PC-3 (cell line): Measurements from ENCODE around the gene CFAP73. TPM values are rescaled to one million over a fixed set of nuclear protein-coding genes. Genes with fewer than 3 reads are reported as not detected.
A peak's percentile ranks its signal among the peaks of the same experiment; 100 is the strongest.

Experiments used
- ATAC-seq: fragments of 200-7000 bp; cut with Tn5 transposase; 2 replicates; pipeline ENCODE4 v1.9.1; 2020; ENCODE audit warnings: mild to moderate bottlenecking, moderate library complexity
- BruUV-seq: library from RNA; stranded (reverse); fragments of 400-500 nt; replicated peaks from 2 replicates; lab custom pipeline; 2021; lab: Mats Ljungman, UMichigan
- CTCF ChIA-PET: fragments of 300-600 bp; sonication (Branson Sonifier 250); formaldehyde crosslinking; loops from one replicate; lab custom pipeline; 2022; ENCODE audit warnings: antibody characterized with exemption; lab: Charles Lee
- POLR2A ChIA-PET: fragments of 300-600 bp; sonication (Branson Sonifier 250); formaldehyde crosslinking; loops from one replicate; lab custom pipeline; 2022; ENCODE audit warnings: antibody characterized with exemption; ENCODE audit not compliant: unreplicated experiment; lab: Charles Lee
- DNase-seq: peaks from one replicate; pipeline ENCODE4 v3.0.0-alpha.2; 2015
- H2AFZ ChIP-seq: fragments of 300-600 bp; sonication (generic); 2 replicates; pipeline ENCODE4 v1.6.0; 2016; ENCODE audit warnings: antibody characterized with exemption, low read length
- H3F3A ChIP-seq: fragments of 300-600 bp; sonication (generic); one replicate; pipeline ENCODE4 v1.6.0; 2017; ENCODE audit warnings: antibody characterized with exemption, low read length, control low read depth, mild to moderate bottlenecking; ENCODE audit not compliant: unreplicated experiment
- H3K27ac ChIP-seq: fragments of 300-600 bp; sonication (generic); 2 replicates; pipeline ENCODE4 v1.5.1; 2016; ENCODE audit warnings: mild to moderate bottlenecking, low read length
- H3K27me3 ChIP-seq: fragments of 300-600 bp; sonication (generic); 2 replicates; pipeline ENCODE4 v1.6.1; 2016; ENCODE audit warnings: low read length, mixed read lengths
- H3K36me3 ChIP-seq: fragments of 300-600 bp; sonication (generic); 2 replicates; pipeline ENCODE4 v1.6.1; 2016; ENCODE audit warnings: low read depth, mixed run types, low read length, mixed read lengths
- H3K4me1 ChIP-seq: fragments of 300-600 bp; sonication (generic); 2 replicates; pipeline ENCODE4 v1.5.1; 2016; ENCODE audit warnings: low read length; ENCODE audit not compliant: insufficient read depth
- H3K4me2 ChIP-seq: fragments of 300-600 bp; sonication (generic); 2 replicates; pipeline ENCODE4 v1.6.0; 2016; ENCODE audit warnings: low read length
- H3K4me3 ChIP-seq: fragments of 300-600 bp; sonication (generic); 2 replicates; pipeline ENCODE4 v1.5.1; 2016; ENCODE audit warnings: mild to moderate bottlenecking, low read length, mixed read lengths
- H3K79me2 ChIP-seq: fragments of 300-600 bp; sonication (generic); 2 replicates; pipeline ENCODE4 v1.6.1; 2017; ENCODE audit warnings: low read length, mixed read lengths
- H3K9ac ChIP-seq: fragments of 300-600 bp; sonication (generic); 2 replicates; pipeline ENCODE4 v1.6.0; 2016; ENCODE audit warnings: mild to moderate bottlenecking, low read length
- H3K9me2 ChIP-seq: fragments of 300-600 bp; sonication (generic); replicated peaks from 2 replicates; pipeline ENCODE4 v1.6.1; 2016; ENCODE audit warnings: mixed run types, low read length, mixed read lengths
- H3K9me3 ChIP-seq: fragments of 300-600 bp; sonication (generic); 2 replicates; pipeline ENCODE4 v1.6.1; 2016; ENCODE audit warnings: low read length, mixed read lengths
- H4K20me1 ChIP-seq: fragments of 300-600 bp; sonication (generic); 2 replicates; pipeline ENCODE4 v1.6.1; 2016; ENCODE audit warnings: low read length, mixed read lengths
- CTCF ChIP-seq: fragments of 300-600 bp; sonication (generic); conservative IDR thresholded peaks from 2 replicates; pipeline ENCODE4 v1.5.1; 2017; ENCODE audit warnings: antibody characterized with exemption, low read depth, mild to moderate bottlenecking, low read length
- EZH2 ChIP-seq: fragments of 300-600 bp; sonication (generic); IDR thresholded peaks from one replicate; pipeline ENCODE4 v1.6.1; 2017; ENCODE audit warnings: antibody characterized with exemption, mild to moderate bottlenecking, low read length; ENCODE audit not compliant: unreplicated experiment
- EZH2phosphoT487 ChIP-seq: fragments of 300-600 bp; sonication (generic); IDR thresholded peaks from 2 replicates; pipeline ENCODE4 v1.6.1; 2018; ENCODE audit warnings: mild to moderate bottlenecking, antibody characterized with exemption, low read length, borderline replicate concordance
- intact Hi-C: fragments of 100-400 bp; cut with micrococcal nuclease; formaldehyde crosslinking; loops from 2 replicates; pipeline ENCODE4 v1.9.0; 2023
- total RNA-seq: library from RNA; depleted of rRNA; stranded (reverse); fragments of >200 nt; gene quantifications from 2 replicates; pipeline ENCODE4 v1.2.3, GENCODE V29; 2014

The CFAP73 gene
- total RNA-seq, 1 experiment from 2014 or later = not detected

GRCh38 chr12:113196582-113196981 is 47.1 kb downstream of the CFAP73 start:
- H3K27me3 ChIP-seq = no peaks in the 10 kb centered on the region
- TF ChIP-seq EZH2 (no peak), CTCF (no peak), EZH2phosphoT487 (no peak)
- H3K27ac ChIP-seq = peak overlapping the region; percentile 2
- intact Hi-C loops = loop anchor here (5.0 kb wide), 3 partner anchors 101 to 161 kb away; partner anchors contain the start of gene PLBD2
- H3K9me2 ChIP-seq = no peaks in the 10 kb centered on the region
- H3K4me2 ChIP-seq = no peak overlapping the region
- peaks cover 14% of the 10 kb centered on the region for H3K4me1 ChIP-seq
- no peaks in the 10 kb centered on the region for H4K20me1 ChIP-seq
- POLR2A ChIA-PET = no interaction called here
- H3K9me3 ChIP-seq = no peaks in the 10 kb centered on the region
- peaks cover 11% of the 10 kb centered on the region for H3K36me3 ChIP-seq
- ATAC-seq (no peak; the same call in 1 of the 2 replicates), DNase-seq (no peak)
- H2AFZ ChIP-seq = no peak overlapping the region
- no peaks in the 10 kb centered on the region for H3F3A ChIP-seq
- BruUV-seq = no TSS peak
- no peaks in the 10 kb centered on the region for H3K79me2 ChIP-seq
- 0 out of 2 replicates have a peak overlapping the region, but pooled peaks have one; percentile 0 for H3K9ac ChIP-seq
- CTCF ChIA-PET = interaction anchor here (0.6 kb wide), 1 partner anchor 29 kb away, joined by 3 read pairs; no protein-coding TSS in a partner anchor
- no peak overlapping the region for H3K4me3 ChIP-seq

GRCh38 chr12:113196990-113197389 is 47.5 kb downstream of the CFAP73 start:
- no TSS peak for BruUV-seq
- H3K9ac ChIP-seq = peak overlapping the region; percentile 22; the same call in 1 of the 2 replicates
- peak; percentile 84 for ATAC-seq

More at GRCh38 chr12:113196990-113197389, 47.5 kb downstream of the CFAP73 start:
- Histone ChIP-seq H2AFZ (no peak overlapping the region), H3K79me2 (no peaks in the 10 kb centered on the region), H3K9me2 (no peaks in the 10 kb centered on the region), H4K20me1 (no peaks in the 10 kb centered on the region), H3K27ac (peak overlapping the region; percentile 25), H3F3A (no peaks in the 10 kb centered on the region), H3K9me3 (no peaks in the 10 kb centered on the region), H3K27me3 (no peaks in the 10 kb centered on the region), H3K36me3 (peaks cover 10% of the 10 kb centered on the region), H3K4me3 (no peak overlapping the region), H3K4me1 (peaks cover 14% of the 10 kb centered on the region), H3K4me2 (no peak overlapping the region)
- ChIA-PET CTCF (interaction anchor here (0.6 to 0.7 kb wide), 11 partner anchors 25 to 1466 kb away, joined by 3 to 17 read pairs (median 7); no protein-coding TSS in a partner anchor), POLR2A (no interaction called here)
- DNase-seq = peak; percentile 88
- TF ChIP-seq EZH2 = no peak
- peak; percentile 87 for TF ChIP-seq CTCF
- intact Hi-C loops = loop anchor here (1.0 to 5.0 kb wide), 6 partner anchors 18 to 160 kb away; partner anchors contain the start of gene PLBD2
